SU-DHL-6 (cell line): ENCODE results near the gene EZH1.
A peak's percentile ranks its signal among the peaks of the same experiment; 100 is the strongest.

Experiments used
- H2AFZ ChIP-seq: fragments of 200-600 bp; sonication (generic); 2 replicates; pipeline ENCODE4 v1.6.1; 2014; ENCODE audit warnings: low read depth, mild to moderate bottlenecking, moderate library complexity, mixed read lengths, antibody characterized with exemption, low read length; ENCODE audit not compliant: severe bottlenecking
- H3F3A ChIP-seq: fragments of 200-600 bp; shearing (Covaris generic); 2 replicates; pipeline ENCODE4 v1.6.0; 2016; ENCODE audit warnings: antibody characterized with exemption, mild to moderate bottlenecking; ENCODE audit not compliant: insufficient read depth
- H3K27ac ChIP-seq: fragments of 200-600 bp; sonication (generic); 2 replicates; pipeline ENCODE4 v1.5.1; 2016; ENCODE audit warnings: low read depth, mild to moderate bottlenecking, low read length, moderate library complexity, mixed read lengths
- H3K27me3 ChIP-seq: fragments of 200-600 bp; sonication (generic), shearing (Covaris generic); 2 replicates; pipeline ENCODE4 v1.6.0; 2014; ENCODE audit warnings: mild to moderate bottlenecking, low read length
- H3K36me3 ChIP-seq: fragments of 200-600 bp; sonication (generic); 2 replicates; pipeline ENCODE4 v1.6.1; 2014; ENCODE audit warnings: mild to moderate bottlenecking, low read length, mixed read lengths
- H3K4me2 ChIP-seq: fragments of 300-600, 200-600 bp; shearing (Covaris generic), sonication (generic); 2 replicates; pipeline ENCODE4 v1.6.0; 2014; ENCODE audit warnings: low read length, low read depth, mild to moderate bottlenecking; ENCODE audit not compliant: poor library complexity, severe bottlenecking
- H3K4me3 ChIP-seq: fragments of 200-600 bp; sonication (generic); 2 replicates; pipeline ENCODE4 v1.5.1; 2014; ENCODE audit warnings: antibody characterized with exemption, low read length, mild to moderate bottlenecking, mixed read lengths; ENCODE audit not compliant: insufficient read depth, poor library complexity, severe bottlenecking
- H3K79me2 ChIP-seq: fragments of 200-600 bp; sonication (generic); 2 replicates; pipeline ENCODE4 v1.6.1; 2014; ENCODE audit warnings: mild to moderate bottlenecking, low read length, moderate library complexity; ENCODE audit not compliant: insufficient read depth
- H3K9ac ChIP-seq: fragments of 200-600 bp; sonication (generic); 2 replicates; pipeline ENCODE4 v1.7.0; 2014; ENCODE audit warnings: mild to moderate bottlenecking, low read length
- H3K9me2 ChIP-seq: fragments of 200-600 bp; sonication (generic); replicated peaks from 2 replicates; pipeline ENCODE4 v1.6.1; 2014; ENCODE audit warnings: low read length; ENCODE audit not compliant: insufficient read depth
- H3K9me3 ChIP-seq: fragments of 200-600 bp; sonication (generic); 2 replicates; pipeline ENCODE4 v1.6.1; 2014; ENCODE audit warnings: low read length, mixed read lengths; ENCODE audit not compliant: insufficient read depth
- H4K20me1 ChIP-seq: fragments of 200-600 bp; sonication (generic); 2 replicates; pipeline ENCODE4 v1.6.1; 2014; ENCODE audit warnings: low read depth, mild to moderate bottlenecking, antibody characterized with exemption, low read length, moderate library complexity, mixed read lengths
- EZH2phosphoT487 ChIP-seq: fragments of 200-600 bp; sonication (generic), shearing (Covaris generic); conservative IDR thresholded peaks from 2 replicates; pipeline ENCODE4 v1.6.1; 2018; ENCODE audit warnings: mild to moderate bottlenecking, antibody characterized with exemption, low read length, moderate library complexity, mixed read lengths
- TF ChIP-seq, protein P1 (sequence below): fragments of 200-600 bp; sonication (generic); IDR thresholded peaks from one replicate; pipeline ENCODE4 v1.5.1; 2017; ENCODE audit warnings: antibody characterized with exemption, mild to moderate bottlenecking, low read length, moderate library complexity; ENCODE audit not compliant: insufficient read depth, poor library complexity, severe bottlenecking

The EZH1 gene

GRCh38 chr17:42675348-42675964 lies 69.4 kb downstream of the EZH1 start:
- H3K9me3 ChIP-seq: no peaks in the 10 kb centered on the region
- H3F3A ChIP-seq: peaks cover 11% of the 10 kb centered on the region; the same call in 1 of the 2 replicates
- peak overlapping the region; percentile 72 for H3K4me3 ChIP-seq
- H3K4me2 ChIP-seq: peak overlapping the region; percentile 71
- no peak for TF ChIP-seq EZH2phosphoT487
- TF ChIP-seq, protein P1, sequence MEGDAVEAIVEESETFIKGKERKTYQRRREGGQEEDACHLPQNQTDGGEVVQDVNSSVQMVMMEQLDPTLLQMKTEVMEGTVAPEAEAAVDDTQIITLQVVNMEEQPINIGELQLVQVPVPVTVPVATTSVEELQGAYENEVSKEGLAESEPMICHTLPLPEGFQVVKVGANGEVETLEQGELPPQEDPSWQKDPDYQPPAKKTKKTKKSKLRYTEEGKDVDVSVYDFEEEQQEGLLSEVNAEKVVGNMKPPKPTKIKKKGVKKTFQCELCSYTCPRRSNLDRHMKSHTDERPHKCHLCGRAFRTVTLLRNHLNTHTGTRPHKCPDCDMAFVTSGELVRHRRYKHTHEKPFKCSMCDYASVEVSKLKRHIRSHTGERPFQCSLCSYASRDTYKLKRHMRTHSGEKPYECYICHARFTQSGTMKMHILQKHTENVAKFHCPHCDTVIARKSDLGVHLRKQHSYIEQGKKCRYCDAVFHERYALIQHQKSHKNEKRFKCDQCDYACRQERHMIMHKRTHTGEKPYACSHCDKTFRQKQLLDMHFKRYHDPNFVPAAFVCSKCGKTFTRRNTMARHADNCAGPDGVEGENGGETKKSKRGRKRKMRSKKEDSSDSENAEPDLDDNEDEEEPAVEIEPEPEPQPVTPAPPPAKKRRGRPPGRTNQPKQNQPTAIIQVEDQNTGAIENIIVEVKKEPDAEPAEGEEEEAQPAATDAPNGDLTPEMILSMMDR: no peak
- no peaks in the 10 kb centered on the region for H4K20me1 ChIP-seq
- H3K9me2 ChIP-seq: no peaks in the 10 kb centered on the region
- H2AFZ ChIP-seq: no peak overlapping the region
- H3K27me3 ChIP-seq: no peaks in the 10 kb centered on the region
- H3K27ac ChIP-seq: no peak overlapping the region
- peak overlapping the region; percentile 73 for H3K9ac ChIP-seq
- no peaks in the 10 kb centered on the region for H3K79me2 ChIP-seq
- no peaks in the 10 kb centered on the region for H3K36me3 ChIP-seq

GRCh38 chr17:42674755-42675347 lies 70.0 kb downstream of the EZH1 start:
- Histone ChIP-seq H4K20me1 (no peaks in the 10 kb centered on the region), H3K9me3 (no peaks in the 10 kb centered on the region), H3K79me2 (no peaks in the 10 kb centered on the region), H3K4me2 (peak overlapping the region; percentile 71), H3K27ac (no peak overlapping the region), H3F3A (peaks cover 11% of the 10 kb centered on the region; the same call in 1 of the 2 replicates), H2AFZ (no peak overlapping the region), H3K9ac (peak overlapping the region; percentile 73; the same call in 1 of the 2 replicates), H3K9me2 (no peaks in the 10 kb centered on the region), H3K36me3 (no peaks in the 10 kb centered on the region), H3K27me3 (no peaks in the 10 kb centered on the region), H3K4me3 (no peak overlapping the region)
- TF ChIP-seq, protein P1: no peak
- TF ChIP-seq EZH2phosphoT487: no peak

DNA sequence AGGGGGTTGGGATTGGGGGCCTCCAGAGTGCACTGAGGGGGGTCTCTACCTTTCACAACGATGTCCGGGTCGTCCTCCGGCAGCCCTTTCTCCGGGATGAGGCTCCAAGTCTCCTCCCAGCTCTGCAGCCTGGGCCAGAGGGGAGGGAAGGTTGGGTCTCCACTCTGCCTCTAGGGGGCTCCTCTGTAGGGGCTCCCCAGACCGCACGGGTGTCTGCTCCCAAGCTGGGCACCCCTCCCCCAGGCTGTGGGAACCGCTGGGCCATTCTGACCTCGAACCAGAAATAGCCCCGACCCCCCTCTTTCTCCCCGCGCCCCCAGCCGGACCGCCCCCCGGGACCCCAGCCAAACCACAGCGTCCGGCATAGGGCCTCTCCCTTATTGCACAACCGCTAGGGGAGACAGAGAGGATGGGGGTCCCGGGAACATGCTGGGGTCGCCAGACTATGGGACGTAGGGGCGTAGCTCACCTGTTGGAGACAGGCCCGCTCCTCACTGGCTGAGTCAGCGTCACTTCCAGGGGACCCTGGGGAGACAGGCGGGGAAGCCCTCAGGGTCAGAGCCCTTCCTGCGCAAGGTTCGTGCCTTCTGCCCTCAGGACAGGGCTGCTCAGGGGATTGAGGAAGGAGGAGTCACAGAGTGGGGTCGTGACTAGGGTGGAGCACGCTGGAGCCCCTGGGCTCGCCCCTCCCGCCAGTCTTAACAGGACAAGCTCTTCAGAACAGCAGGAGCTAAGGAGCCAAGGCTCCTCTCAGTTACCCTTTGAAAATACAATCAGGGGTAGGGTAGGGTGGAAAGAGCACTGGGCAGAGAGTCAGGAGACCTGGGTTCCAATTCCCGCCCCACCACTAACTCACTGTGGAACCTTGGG lies 70.7 kb downstream of the EZH1 start:
- no peaks in the 10 kb centered on the region for H3K9me3 ChIP-seq
- TF ChIP-seq, protein P1: peak; percentile 74
- no peak for TF ChIP-seq EZH2phosphoT487
- H3F3A ChIP-seq: peaks cover 7% of the 10 kb centered on the region; the same call in 1 of the 2 replicates
- no peaks in the 10 kb centered on the region for H4K20me1 ChIP-seq
- no peak overlapping the region for H3K27ac ChIP-seq
- no peaks in the 10 kb centered on the region for H3K27me3 ChIP-seq
- no peak overlapping the region for H2AFZ ChIP-seq
- no peak overlapping the region for H3K4me2 ChIP-seq
- no peaks in the 10 kb centered on the region for H3K36me3 ChIP-seq
- H3K4me3 ChIP-seq: no peak overlapping the region
- no peak overlapping the region for H3K9ac ChIP-seq
- no peaks in the 10 kb centered on the region for H3K79me2 ChIP-seq
- H3K9me2 ChIP-seq: no peaks in the 10 kb centered on the region
